ENCODE results near the gene RFC4. TPM values are rescaled to one million over a fixed set of nuclear protein-coding genes. Genes with fewer than 3 reads are reported as not detected.

The RFC4 gene
- total RNA-seq, 1 donor from 2014 or later, result 27.9 TPM

DNA sequence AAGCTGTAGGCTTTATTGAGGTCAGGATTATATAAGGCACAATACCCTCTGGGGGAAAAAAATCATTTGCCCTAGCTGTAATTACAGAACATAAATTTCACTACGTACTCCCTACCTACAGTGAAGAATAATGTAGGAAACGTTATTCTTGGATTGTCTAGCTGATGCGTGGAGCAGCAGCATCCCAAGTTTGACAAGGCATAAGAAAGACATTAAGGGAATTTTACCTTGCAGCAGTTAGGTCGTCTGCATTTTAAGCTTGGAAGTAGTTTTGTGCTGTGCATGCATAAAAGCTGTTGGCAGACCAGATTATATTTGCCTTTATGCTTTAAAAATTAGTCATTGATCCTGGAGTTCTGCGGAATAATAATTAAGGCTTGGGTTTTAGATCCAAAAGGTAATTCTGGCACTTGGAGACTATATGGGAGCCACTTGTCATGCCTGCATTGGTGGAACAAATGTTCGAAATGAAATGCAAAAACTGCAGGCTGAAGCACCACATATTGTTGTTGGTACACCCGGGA, 20.7 kb downstream of the RFC4 start:
- DNase-seq, result no peak

DNA sequence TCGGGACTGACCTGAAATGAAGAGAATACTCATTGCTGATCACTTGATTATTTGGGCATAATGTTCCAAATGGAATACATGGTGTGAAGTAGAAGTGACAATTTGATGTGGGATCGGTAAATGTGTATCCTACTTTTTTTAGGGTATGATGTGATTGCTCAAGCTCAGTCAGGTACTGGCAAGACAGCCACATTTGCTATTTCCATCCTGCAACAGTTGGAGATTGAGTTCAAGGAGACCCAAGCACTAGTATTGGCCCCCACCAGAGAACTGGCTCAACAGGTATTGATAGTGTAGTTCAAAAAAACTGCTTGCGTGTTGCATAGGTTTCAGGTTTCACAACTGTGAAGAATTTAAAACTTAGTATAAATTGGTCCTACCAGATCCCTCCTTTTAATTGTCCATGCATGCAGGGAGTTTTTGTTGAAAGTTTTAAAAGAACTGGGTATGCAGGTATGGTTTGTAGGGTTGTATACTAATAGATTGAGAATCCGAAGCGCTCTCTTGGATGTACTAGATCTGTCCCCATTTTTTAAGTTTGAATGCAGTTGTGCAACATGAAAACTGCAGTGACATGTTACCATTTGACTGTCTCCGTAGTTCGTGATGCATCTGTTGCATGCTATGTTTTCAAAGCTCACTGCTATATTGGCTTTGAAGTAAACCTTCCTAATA, 21.3 kb downstream of the RFC4 start:
- no peak for DNase-seq

DNA sequence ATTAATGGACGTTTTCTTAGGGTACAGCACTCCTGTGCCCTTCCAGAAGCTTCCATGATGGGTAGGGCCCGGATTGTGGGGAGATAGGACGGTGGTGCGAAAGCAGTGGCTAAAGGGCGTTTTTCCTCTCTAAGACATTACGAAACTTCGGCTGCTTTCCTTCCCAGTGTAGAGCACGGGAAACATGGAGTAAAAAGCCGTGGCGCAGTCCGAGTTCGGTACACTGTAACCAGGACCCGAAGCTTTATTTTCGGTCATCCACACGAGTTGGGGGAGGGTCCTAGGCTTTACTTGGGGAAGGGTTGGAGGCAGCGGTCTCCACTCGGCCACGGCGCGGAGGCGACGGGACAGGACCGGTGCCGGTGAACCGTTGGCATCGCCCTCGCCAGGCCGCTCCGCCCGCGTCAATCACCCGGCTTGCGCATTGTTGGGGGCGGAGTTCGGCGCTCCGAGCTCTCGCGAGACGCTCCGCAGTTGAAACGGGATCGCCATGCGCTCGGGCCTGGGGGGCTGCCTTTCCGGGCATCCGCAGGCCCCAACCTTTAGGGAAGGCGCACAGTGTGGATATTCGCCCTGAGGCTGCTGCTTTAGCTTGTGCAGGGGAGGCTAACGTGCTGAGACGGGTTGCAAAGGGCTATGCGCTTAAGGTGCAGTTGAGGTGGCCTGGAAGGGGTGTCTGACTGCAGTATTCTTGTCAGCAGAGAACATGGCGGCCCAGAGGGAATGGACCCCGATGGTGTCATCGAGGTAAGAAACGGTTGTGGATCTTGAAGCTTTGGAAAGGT, 22.4 kb downstream of the RFC4 start:
- DNase-seq, result peak; percentile 88

DNA sequence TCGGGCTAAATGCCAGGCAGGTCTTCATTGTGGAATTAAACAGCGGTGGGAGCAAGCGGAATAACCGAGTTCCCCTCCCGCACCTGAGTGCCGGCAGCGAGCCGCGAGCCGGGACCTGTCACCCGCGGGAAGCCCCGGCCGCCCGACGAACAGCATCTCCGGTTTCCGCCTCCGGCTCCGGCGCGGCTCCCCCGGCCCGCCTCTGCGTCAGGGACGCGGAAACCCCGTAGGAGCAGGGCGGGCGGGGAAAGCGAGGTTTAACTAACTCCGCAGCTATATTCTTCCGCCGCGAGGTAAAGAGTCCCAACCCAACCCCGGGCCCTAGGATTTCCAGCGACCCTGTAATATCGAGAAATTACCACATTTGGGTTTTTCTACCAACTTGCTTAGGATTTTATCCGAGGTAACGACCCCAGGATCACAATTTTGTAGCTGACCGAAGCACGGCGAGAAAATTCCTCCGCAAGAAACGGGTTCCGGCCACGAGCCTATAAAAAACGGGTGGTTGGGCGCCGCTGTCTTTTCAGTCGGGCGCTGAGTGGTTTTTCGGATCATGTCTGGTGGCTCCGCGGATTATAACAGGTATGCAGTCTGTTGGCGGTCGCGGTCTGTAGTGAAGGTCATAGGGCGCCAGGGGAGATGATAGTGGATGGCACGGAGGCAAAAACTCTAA, 23.1 kb downstream of the RFC4 start, which contains the start of gene EIF4A2:
TSS of gene EIF4A2 (plus strand) at position 520 of the 673 bp plus-strand sequence. CDS start at position 554, 34 bp downstream.
- DNase-seq, result peak; percentile 93

DNA sequence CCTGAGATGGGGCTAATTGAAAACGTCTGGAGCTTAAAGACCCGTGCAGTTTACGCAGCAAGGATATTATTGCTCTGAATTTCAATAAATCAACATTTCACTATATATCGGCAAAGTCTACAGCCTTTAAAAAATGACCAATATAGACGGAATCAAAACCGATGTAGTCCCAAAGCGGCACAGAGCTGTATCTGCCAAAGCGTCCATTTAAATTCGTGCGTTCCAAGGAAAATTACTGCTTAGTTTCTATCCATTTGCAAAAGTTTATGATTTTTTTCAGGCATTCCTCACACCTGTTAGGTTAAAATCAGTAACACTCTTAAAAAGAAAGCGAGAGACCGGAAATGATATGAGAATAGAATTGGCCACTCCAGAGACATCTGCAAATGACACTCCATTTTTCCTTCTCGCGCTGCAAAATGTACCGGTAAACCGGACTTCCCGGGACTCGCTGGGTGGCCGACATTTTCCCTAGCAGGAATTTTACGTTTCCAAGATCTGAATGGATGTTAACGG, 23.7 kb downstream of the RFC4 start:
- DNase-seq, result no peak

DNA sequence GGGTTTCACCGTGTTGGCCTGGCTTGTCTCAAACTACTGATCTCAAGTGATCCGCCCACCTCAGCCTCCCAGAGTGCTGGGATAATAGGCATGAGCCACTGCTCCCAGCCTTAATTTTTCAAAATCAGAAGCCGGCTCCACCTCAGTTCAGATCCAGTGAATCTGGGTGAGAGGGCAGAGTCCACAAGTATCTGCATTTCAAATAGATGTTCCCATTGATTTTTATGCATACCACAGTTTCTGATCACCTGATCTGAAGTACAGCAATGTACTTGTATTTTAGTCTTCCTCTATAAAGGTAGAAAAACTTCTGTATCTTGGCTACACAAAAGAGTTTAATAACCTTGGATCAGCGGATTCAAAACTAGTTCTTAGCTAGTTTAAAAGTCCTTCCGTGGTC, 27.1 kb downstream of the RFC4 start:
- no peak for DNase-seq

DNA sequence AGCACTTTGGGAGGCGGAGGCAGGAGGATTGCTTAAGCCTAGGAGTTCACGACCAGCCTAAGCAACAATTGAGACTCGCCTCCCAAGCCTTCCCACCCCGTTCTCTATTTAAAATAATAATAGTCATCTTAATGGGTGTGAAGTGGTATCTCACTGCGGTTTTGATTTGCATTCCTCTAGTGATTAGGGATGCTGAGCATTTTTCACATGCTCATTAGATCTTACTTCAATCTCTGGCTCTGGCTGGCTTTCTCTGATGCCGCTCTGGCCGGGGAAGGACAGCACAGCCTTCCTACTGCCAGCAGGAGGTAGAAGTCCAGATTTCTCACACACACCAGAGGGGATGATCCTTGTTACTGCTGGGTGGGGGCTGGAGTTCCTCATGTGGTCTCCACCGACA, 30.3 kb downstream of the RFC4 start:
- DNase-seq, result no peak

DNA sequence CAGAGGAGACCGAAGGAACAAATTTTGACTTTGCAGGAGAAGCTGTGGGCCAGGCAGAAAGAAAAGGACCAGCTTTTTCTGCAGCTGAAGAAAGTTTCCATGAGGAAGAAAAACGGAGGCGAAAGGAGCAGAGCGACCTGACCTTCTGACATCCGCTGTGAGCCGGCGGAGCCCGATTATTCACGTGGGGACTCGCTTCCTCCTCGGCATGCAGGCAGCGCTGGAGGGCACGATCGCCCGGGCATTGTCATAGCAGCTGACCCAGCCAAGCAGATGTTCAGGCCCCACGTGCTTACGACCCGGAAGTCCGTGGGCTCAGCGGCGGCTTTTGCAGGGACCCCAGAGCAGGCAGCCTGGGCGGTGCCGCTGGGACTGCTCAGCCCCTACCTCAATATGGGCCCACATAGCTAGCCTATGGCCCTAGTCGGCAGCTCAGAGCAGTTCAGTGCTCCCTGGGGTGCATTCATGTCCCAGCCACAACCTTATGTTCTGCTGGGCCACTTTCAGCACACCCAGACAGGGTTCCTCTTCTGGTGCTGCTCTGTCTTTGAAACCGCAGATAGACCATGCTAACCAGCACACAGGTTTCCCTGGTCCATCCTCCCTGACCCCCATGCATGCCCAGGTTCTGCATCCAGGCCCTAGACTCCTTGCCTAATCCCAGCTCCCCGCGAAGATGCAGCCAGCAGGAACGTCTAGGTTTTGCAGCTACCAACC, 33.4 kb downstream of the RFC4 start:
- DNase-seq, result peak; percentile 69

DNA sequence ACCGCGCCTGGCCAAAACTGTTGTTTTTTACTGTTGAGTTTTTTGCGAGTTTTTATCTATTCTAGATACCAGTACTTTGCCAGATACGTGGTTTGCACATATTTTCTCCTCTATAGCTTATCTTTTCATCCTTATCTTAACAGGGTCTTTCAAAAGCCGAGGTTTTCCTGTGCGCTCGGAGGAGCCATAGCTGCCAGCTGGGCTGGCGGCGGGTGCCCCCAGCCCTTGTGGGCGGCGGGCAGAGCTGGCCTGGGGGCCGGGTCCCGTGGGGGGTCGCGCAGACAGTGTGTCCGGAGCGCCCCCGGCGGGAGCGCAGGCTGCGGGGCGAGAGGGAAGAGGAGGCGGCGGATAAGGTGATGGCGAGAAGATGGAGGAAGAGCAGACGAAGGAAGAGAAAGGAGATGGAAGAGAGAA, 34.0 kb downstream of the RFC4 start:
- no peak for DNase-seq

DNA sequence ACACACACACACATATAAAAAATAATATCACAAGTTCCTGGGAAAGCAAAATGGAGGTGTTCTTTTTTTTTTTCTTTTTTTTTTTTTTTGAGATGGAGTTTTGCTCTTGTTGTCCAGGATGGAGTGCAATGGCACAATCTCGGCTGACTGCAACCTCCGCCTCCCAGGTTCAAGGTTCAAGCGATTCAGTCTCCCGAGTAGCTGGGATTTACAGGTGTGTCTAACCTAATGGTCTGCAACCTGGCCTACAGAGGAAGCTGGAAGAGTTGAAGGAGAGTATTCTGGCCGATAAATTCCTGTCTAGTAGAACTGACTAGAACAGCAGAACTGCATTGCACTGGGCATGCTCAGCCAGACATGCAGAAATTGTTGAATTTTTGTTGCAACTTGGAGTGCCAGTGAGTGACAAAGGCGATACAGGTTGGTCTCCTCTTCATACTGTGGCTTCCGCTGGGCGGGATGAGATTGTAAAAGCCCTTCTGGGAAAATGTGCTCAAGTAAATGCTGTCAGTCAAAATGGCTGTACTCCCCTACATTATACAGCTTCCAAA, 45.3 kb downstream of the RFC4 start:
- DNase-seq, result no peak

DNA sequence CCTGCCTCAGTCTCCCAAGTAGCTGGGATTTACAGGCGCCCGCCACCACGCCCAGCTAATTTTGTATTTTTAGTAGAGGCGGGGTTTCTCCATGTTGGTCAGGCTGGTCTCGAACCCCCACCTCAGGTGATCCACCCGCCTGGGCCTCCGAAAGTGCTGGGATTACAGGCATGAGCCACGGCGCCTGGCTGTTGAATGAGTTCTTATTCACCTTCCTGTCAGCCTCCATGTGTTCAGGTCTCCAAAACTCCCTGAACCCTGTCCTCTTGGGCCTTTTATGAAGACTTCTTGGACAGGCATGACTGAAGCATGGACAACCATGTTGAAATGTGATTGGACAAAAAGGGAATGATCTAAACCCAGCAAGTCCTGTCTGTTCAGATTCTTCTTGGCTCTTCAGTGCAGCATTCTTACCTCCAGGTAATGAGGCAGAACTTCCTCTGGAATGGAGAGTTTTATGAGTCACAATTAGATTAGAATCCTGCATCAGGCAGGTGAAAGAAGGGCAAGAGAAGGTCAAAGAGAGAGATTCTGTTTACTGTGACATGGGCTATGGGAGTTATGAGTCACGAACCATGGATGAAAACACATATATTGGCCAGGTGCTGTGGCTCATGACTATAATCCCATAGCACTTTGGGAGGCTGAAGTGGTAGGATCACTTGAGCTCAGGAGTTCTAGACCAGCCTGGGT, 46.0 kb downstream of the RFC4 start:
- DNase-seq, result no peak

DNA sequence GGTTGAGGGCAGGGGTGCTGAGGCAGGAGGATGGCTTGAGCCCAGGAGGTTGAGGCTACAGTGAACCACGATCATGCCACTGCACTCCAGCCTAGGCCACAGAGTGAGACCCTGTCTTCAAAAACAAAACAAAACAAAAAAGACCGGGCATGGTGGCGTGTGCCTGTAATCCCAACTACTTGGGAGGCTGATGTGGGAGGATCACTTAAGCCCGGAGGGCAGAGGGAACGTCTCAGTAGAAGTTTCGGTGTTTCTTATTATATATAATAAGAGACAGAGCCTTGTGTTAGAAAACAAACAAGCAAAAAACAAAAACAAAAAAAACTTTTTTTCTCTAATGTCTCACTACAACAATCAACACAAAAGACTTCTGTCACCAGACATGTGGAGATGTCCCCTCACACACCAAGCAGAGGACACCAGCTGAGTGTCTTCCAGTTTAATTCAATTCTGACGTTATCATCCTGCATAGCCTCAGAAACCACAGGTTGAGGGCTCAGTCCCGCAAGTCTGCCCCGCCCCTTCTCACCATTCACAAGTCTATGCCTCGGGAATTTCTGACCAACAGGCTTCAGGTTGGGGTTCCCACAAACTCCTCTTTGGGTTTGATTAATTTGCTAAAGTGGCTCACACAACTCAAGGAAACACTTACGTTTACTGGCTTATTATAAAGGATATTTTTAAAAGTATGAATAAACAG, 46.9 kb downstream of the RFC4 start:
- DNase-seq, result no peak

DNA sequence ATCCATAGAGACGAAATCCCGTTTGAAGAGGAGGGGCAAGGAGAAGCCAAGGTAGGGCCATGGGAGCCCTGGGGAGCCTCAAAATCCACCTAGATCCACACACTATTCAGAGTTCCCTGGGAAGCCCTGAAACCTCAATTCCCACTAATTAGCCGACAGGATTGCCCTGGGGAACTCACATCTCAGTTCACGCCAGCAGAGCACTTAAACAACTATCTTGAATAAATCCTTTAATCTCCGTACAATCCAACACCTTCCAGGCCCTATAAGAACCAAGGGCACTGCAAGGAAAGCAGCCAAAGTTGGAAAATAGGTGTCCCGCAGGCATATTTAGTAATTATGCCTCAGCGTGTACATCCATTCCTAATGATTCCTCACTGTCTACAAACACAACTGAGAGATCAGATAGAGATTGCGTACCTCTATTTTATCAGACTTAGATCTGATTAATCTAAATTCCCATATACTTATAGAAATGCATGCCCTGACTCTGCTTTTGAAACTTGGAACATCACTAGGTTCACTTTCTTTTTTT, 48.5 kb downstream of the RFC4 start:
- no peak for DNase-seq

DNA sequence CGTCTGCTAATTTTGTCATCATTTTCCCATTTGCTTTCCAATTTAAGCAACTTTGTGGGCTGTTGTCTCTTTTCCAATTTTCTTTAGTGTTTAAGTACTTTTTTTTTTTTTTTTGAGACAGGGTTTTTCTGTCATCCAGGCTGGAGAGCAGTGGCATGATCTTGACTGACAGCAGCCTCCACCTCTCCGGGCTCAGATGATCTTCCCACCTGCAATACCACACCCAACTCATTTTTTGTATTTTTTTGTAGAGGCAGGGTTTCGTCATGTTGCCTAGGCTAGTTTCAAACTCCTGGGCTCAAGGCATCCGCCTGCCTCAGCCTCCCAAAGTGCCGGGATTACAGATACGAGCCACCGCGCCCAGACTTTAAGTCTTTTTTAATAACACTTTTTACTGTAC, 49.1 kb downstream of the RFC4 start:
- DNase-seq, result no peak

DNA sequence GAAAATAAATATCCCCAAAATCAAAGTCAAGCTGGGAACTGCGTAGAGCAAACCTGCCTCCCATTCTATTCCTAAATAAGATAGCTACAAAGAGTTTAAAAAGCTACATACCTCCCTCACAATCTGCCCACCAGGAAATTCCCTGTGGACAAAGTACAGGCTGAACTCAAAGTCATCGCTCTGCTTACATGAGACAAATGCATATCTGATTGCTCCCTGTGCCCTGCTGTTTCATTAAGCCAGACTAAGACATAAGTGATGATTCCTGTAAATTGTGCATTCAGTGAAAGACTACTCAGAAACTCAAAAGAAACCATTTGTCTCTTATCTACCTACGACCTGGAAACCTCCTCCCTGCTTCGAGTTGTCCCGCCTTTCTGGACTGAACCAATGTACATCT, 51.4 kb downstream of the RFC4 start:
- no peak for DNase-seq

DNA sequence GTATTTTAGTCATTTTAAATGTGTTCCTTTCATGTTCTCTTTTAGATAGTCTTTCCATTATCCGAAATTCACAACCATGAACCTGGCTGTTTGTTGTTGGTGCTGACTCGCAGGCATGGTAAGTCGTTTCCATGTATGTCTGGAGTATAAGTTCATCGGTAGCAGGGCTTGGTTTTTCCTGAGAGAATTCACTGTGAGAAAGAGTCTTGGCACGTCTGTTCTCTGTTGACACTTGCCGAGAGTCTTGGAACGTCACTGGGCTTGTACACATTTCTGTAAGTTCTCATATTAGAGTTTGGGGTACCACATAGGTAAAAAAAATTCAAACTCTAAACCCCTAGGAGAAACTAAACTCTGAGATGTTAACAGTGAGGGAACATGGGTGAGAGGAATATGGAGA, 52.3 kb downstream of the RFC4 start:
- DNase-seq, result no peak

DNA sequence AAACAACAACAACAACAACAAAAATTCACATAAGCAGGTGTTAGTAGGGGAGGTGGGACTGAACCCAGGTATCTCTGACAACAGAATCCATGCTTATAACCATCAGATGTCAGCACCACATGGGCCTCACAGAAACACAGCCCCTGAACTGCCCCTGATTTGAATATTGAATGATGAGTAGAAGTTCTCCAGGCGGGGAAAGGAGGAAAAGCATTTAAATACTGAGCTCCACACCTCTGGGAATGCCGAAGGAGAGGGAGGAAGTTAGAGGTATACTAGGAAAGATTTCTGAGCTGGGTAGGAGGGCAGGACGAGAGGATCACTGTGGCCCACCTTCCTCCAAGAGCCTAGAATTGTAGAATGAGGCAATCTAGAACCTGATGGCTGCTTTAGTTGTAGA, 54.8 kb downstream of the RFC4 start:
- no peak for DNase-seq

DNA sequence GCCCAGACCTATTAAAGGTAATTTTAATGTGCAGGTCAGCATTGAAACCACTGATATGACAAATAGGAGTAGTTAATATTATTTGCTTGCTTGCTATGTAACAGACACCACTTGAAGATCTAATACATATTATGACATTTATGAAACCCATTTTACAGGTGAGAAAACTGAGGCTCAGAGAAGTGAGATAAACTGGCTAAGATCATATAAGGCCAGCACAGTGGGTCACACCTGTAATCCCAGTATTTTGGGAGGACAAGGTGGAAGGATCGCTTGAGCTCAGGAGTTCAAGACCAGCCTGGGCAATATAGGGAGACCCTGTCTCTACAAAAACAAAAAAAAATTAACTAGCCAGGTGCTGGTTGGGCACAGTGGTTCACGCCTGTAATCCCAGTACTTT, 56.0 kb downstream of the RFC4 start:
- no peak for DNase-seq

DNA sequence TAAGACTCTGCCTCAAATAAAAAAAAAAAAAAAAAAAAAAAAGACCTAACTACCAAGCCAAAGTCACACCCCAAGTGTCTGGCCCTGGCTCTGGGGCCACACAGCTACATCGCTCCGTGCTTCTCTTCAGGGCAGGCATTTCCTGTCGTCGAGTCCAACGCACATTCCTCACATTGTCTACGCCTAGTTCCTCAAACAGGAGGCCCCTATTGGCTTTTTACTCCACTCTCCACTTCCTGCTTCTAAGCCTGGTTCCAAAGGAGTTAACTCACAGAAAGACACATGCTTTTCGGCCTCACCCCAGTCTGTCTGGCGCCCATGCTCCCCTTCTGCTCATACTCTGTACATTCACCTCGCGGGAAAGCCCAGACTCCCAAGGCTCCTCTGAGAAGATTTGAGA, 60.3 kb downstream of the RFC4 start:
- DNase-seq, result peak; percentile 84

DNA sequence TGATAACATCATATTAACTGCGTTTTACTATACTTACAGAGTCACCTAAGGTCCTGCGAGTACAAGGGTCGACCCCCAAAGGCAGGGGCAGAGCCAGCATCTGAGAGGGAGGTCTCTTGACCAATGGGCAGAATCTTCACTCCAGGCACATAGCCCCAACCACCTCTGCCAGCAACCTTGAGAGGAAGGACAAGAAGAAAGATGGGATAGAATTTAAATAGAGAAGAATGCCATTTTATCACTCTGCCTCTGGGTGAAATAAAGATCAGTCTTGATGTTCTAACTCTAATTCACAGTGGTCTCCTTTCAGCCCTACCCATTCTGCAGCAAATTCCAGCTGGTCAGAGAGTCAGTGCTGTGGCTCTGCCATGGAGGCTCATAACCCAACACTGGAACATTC, 62.6 kb downstream of the RFC4 start:
- no peak for DNase-seq
